Activated T-helper 17 cell treated with anti-CD3 and anti-CD28 coated beads, Interleukin-2, amount 50 U/mL, for 72 hours (primary cell): Measurements from ENCODE around the gene SNX22. TPM values are rescaled to one million over a fixed set of nuclear protein-coding genes. Genes with fewer than 3 reads are reported as not detected.
"Not testable (repeated sequence)": the region's sequence is repeated elsewhere in the genome, so short reads cannot be mapped to it uniquely, and the experiment has no call there.

Experiments
- ATAC-seq: fragments of 150-1000 bp; cut with Tn5 transposase; replicated peaks from 2 replicates; pipeline ENCODE4 v1.10.0; 2021; ENCODE audit warnings: mild to moderate bottlenecking, moderate library complexity
- H3K27ac Mint-ChIP-seq: one replicate; pipeline ENCODE4 v1.8.0; 2022; ENCODE audit warnings: mixed read lengths
- H3K27me3 Mint-ChIP-seq: one replicate; pipeline ENCODE4 v1.8.0; 2022; ENCODE audit warnings: mixed read lengths
- H3K36me3 Mint-ChIP-seq: one replicate; pipeline ENCODE4 v1.8.0; 2022; ENCODE audit warnings: low read depth, mild to moderate bottlenecking, mixed read lengths
- H3K4me1 Mint-ChIP-seq: one replicate; pipeline ENCODE4 v1.8.0; 2022; ENCODE audit warnings: mixed read lengths
- H3K4me3 Mint-ChIP-seq: one replicate; pipeline ENCODE4 v1.8.0; 2022; ENCODE audit warnings: mild to moderate bottlenecking, mixed read lengths
- H3K9me3 Mint-ChIP-seq: one replicate; pipeline ENCODE4 v1.8.0; 2022; ENCODE audit warnings: mixed read lengths
- total RNA-seq, 2 donors: library from RNA; stranded (reverse); gene quantifications; one replicate each; pipeline ENCODE4 v1.2.3, GENCODE V29; 2022

SNX22 gene
- under 1 TPM; 0.26 to 0.77 TPM for total RNA-seq

DNA sequence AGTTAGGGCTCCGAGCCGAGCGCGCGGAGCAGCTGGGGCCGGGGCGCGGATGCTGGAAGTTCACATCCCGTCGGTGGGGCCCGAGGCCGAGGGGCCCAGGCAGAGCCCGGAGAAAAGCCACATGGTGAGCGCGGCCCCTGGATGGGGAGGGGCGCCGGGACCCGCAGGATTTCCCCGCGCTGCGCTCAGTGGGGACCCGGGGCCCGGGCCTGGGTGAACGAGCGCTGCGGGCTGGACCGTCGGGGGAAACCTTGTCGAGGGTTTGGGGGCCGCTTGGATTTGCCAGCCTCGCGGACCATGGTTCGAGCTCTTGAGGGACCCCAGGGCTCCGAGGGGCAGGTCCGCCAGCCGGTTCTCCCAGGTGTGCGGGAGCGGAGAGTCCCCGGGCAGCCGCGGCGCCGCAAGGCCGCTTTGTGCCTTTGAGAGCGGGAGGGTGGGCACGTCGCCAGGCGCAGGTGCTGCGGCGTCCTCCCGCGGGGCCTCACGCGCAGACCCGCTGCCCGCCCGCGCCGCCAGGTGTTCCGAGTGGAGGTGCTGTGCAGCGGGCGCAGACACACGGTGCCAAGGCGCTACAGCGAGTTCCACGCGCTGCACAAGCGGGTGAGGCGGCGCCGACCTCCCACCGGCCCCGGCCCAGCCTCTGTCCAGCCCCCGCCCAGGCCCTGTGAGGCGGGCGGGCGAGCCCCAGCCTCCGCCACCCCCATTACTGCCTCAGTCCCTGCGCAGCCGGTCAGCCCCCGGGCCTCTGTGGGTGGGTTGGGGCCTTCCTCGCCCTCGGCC lies at the start of gene SNX22:
SNX22 (plus strand) TSS at position 5 of the 780 bp plus-strand sequence; CDS start at position 50, 45 bp downstream.
- Mint-ChIP-seq H3K4me3 (peak within 1 kb of the TSS; percentile 84), H3K27me3 (peaks cover 8% of the 10 kb centered on the region), H3K9me3 (no peaks in the 10 kb centered on the region), H3K27ac (no peak within 1 kb of the TSS), H3K36me3 (peaks cover 34% of the 10 kb centered on the region), H3K4me1 (peaks cover 13% of the 10 kb centered on the region)
- no peak for ATAC-seq

DNA sequence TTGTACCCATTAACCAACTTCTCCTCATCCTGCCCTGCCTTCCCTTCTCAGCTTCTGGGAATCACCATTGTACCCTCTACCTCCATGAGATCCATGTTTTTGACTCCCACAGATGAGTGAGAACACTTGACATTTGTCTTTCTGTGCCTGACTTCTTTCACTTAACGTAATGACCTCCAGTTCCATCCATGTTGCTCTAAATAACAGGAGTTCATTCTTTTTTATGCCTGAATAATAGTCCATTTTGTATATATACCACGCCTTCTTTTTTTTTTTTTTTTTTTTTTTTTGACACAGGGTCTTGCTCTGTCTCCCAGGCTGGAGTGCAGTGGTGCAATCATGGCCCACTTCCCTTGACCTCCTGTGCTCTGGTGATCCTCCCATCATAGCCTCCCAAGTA lies 49.0 kb upstream of the SNX22 start:
- Mint-ChIP-seq H3K4me1 (peaks cover 18% of the 10 kb centered on the region), H3K27me3 (no peaks in the 10 kb centered on the region)
- no peak for ATAC-seq

DNA sequence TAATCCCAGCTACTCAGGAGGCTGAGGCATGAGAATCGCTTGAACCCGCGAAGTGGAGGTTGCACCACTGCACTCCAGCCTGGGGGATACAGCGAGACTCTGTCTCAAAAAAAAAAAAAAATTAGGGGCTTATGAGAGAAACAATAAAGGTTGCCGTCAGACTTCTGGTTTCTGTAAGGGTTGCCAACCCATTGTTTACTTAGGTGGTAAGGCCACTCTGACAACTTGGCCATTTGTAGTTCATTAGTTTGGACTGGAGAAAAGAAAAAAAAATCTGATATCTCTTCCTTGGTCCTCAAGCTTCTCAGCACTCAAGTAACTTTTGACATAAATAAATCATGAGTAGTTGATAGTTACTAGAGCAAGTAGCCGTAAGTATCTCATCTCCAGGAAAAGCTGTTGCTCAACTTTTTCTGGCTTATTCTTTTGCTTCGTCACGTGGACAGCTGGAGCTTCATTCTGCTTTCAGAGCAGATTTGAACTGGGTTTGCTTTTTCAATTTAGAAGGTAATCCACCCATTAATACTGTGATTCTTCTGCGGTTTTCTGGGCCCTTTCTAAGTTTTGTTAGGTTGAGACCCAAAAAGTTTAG lies 46.3 kb upstream of the SNX22 start:
- ATAC-seq = no peak
- Mint-ChIP-seq H3K9me3 (no peaks in the 10 kb centered on the region), H3K27ac (no peak overlapping the region), H3K4me3 (no peak overlapping the region), H3K27me3 (no peaks in the 10 kb centered on the region), H3K4me1 (peaks cover 9% of the 10 kb centered on the region), H3K36me3 (peaks cover 9% of the 10 kb centered on the region)

More for the DNA sequence above, 49.0 kb upstream of the SNX22 start:
- Mint-ChIP-seq H3K36me3 (peaks cover 22% of the 10 kb centered on the region), H3K27ac (no peak overlapping the region), H3K9me3 (no peaks in the 10 kb centered on the region), H3K4me3 (no peak overlapping the region)

DNA sequence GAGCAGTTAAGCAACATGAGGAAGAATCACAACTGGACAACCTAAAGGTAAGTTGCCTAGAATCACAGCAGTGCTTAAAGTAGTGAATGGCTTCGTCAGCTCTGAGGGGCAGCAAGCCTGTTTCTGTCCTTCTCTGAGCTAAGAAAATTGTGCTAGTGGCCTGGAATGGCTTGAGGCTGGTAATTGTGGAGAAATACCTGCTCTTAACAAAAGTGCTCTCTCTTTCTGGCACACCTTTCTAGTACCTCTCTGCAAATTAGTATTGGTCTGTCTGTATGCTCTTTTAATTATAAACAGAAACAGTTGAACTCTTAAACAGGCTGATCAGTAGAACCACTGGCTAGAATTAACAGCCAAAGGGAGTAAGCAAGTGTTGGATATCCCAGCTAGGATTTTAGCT lies 44.2 kb upstream of the SNX22 start:
- Mint-ChIP-seq H3K9me3 (no peaks in the 10 kb centered on the region), H3K36me3 (peaks cover 14% of the 10 kb centered on the region), H3K4me1 (peaks cover 24% of the 10 kb centered on the region), H3K27ac (peak overlapping the region; percentile 54), H3K27me3 (no peaks in the 10 kb centered on the region), H3K4me3 (no peak overlapping the region)
- ATAC-seq = no peak

DNA sequence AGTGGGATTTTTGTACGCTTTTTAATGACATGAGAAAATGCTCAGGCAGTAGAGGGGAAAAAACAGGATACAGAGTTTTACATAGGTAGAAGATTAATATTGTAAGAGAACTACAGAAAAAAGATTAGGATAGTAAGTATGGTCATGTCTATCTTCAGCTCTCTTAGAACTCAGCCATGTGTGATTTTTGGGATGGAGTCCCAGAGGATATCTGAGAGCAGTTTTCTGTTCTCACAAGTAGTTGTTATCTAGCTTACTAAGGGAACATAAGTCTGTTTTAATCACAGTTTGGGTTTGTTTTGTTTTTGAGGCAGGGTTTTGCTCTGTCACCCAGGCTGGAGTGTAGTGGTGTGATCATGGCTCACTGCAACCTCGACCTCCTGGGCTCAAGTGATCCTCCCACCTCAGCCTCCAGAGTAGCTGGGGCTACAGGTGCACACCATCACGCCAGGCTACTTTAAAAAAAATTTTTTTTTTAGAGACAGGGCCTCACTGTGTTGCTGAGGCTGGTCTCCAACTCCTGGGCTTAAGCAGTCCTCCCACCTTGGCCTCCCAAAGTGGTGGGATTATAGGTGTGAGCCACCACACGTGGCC lies 41.3 kb upstream of the SNX22 start:
- peaks cover 36% of the 10 kb centered on the region for H3K36me3 Mint-ChIP-seq
- H3K9me3 Mint-ChIP-seq, ATAC-seq, H3K27me3 Mint-ChIP-seq, H3K4me3 Mint-ChIP-seq: not testable (repeated sequence)
- peak overlapping the region; percentile 49 for H3K27ac Mint-ChIP-seq
- peaks cover 27% of the 10 kb centered on the region for H3K4me1 Mint-ChIP-seq

DNA sequence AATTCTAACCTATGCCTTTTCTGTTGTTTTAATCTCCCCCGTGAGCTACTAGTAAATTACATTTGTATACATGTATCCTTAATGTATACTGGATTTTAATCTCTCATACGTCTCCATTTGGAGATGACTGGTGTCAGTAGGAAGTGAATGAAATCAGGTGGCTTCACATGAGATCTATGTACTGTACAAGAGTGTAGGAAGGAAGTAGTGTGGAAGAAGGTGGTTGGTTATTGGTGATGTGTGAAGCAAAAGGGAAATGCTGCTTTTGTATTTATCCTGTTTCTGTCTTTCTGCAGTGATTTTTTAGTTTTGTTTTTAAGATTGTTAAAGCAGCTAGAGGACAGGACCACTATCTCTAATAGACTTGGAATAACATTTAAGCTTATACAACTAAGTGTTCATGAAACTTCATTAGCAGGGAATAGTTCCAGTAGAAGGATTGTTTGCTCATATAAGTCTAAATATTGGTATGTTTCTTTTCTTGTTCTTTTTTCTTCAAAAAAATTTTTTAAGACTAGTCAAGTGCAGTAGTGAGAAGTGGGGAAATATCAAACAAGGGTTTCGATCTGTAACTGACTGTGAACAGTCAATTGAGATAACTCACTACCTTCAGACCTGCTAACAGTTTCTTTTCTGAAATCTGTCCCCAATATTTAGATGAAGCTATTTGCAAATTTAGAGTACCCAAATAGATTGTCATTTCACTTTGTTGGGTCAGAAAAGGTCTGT lies 40.4 kb upstream of the SNX22 start:
- ATAC-seq = no peak
- Mint-ChIP-seq H3K9me3 (no peaks in the 10 kb centered on the region), H3K27ac (peak overlapping the region; percentile 49)

DNA sequence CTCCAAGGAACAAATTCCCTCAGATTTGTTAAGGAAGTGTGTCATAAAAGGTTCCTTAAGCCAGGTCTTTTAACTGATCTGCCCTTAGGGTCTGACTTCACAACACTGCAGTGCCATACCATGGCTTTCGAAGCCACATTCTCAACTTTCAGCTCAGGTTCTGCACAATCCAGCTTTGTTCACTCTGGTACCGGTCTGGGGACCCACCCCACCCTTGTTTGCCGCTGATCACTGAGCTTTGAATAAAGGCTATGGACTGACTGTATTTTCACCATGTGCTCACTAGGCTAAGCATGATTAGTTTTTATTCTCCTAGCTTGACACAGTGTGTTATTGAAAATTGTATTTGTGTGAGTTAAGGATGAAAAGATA lies 39.9 kb upstream of the SNX22 start:
- Mint-ChIP-seq H3K27ac (peak overlapping the region; percentile 56), H3K4me1 (peaks cover 27% of the 10 kb centered on the region), H3K27me3 (no peaks in the 10 kb centered on the region), H3K36me3 (peaks cover 51% of the 10 kb centered on the region), H3K4me3 (no peak overlapping the region), H3K9me3 (no peaks in the 10 kb centered on the region)
- ATAC-seq = no peak

More for the DNA sequence above, 40.4 kb upstream of the SNX22 start:
- Mint-ChIP-seq H3K4me1 (peaks cover 27% of the 10 kb centered on the region), H3K27me3 (no peaks in the 10 kb centered on the region), H3K4me3 (no peak overlapping the region), H3K36me3 (peaks cover 46% of the 10 kb centered on the region)

DNA sequence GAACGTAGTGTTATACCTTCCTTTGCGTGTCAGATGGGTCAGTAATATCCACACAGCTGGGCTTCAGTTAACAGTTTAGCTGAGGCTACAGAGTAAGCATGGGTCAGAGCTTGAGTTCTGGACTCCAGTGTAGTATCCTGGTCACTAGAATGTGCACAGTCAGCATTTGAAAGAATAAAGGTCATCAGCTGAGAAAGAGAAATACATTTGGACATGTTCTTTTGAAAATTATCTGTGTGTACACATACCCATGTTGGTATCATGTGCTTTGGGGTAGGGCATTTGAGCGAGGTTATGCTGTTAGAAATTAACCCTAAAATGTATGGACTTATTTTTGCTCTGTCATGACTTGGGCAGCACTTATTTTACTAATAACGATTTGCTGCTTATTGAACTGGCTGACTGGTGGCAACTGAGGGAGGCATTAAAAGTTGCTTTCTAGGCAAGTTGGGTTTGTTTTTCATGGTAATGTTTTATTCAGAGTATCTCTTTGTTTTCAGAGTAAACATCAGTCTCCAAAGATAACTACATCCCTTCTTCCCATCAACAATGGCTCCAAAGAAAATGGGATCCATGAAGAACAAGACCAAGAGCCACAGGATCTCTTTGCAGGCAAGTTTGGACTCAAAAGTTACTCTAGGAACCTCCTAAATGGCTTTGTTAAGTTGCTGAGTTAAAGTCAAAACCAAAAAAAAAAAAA lies 39.3 kb upstream of the SNX22 start:
- Mint-ChIP-seq H3K4me1 (peaks cover 23% of the 10 kb centered on the region), H3K4me3 (peak overlapping the region; percentile 25), H3K36me3 (peaks cover 57% of the 10 kb centered on the region), H3K9me3 (no peaks in the 10 kb centered on the region), H3K27me3 (no peaks in the 10 kb centered on the region), H3K27ac (peak overlapping the region; percentile 56)
- ATAC-seq = no peak

DNA sequence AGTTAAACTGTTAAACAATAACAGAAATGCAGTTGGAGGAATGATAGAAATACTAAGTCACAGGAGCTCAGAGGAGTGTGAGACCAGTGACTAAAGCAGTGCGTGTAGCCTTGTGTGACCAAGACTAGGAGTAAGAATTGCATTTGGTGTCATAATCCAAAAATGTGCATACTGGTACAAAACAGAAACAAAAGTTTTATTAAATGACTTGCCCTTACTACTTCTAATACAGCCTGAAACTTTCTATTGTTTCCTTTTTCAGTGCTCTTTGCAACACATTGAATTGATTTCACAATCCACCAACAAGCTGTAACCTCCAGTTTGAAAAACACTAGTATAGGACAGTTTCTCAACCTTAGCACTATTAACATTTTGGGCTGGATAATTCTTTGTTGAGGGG lies 38.6 kb upstream of the SNX22 start:
- Mint-ChIP-seq H3K4me1 (peaks cover 23% of the 10 kb centered on the region), H3K27ac (peak overlapping the region; percentile 56), H3K36me3 (peaks cover 63% of the 10 kb centered on the region), H3K27me3 (no peaks in the 10 kb centered on the region), H3K4me3 (peak overlapping the region; percentile 25), H3K9me3 (no peaks in the 10 kb centered on the region)
- ATAC-seq = peak; percentile 72

DNA sequence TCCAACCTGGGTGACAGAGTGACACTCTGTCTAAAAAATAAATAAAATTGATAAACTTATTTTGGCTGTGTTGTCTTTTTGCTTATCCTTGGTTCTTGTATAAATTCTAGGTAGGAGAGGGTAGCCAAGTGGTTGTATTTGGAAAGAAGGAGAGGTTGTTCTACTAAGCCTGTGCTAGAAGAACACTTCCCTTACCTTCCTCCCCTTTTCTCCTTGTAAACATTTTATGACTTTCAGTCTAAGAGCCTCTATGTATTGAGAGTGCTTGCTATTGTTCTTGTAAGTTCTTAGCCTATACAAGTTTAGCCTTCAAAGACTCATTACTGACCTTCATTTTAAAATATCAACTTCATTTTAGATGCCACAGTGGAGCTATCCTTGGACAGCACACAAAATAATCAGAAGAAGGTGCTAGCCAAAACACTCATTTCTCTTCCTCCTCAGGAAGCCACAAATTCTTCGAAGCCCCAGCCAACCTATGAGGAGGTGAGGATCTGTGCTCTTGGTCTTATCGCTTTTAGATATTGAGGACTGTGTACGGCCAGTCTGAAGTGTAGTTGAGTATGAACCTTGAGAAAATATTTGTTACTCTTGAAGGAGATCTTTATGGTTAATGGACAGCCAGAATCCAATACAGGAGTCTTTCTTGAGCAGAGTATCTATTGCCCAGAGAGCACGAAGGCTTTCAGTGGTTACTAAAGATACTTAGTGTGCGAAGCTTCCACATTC lies 33.6 kb upstream of the SNX22 start:
- Mint-ChIP-seq H3K27ac (peak overlapping the region; percentile 52), H3K9me3 (no peaks in the 10 kb centered on the region)

DNA sequence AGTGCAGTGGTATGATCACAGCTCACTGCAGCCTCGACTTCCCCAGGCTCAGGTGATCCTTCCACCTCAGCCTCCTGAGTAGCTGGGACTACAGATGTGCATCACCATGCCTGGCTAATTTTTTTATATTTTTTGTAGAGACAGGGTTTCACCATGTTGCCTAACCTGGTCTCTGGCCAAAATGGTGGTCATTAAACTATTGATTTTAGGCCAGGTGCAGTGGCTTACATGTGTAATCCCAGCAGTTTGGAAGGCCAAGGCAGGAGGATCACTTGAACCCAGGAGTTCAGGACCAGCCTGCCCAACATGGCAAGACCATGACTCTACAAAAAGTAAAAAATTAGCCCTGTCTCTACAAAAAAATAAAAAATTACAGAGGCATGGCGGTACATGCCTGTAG lies 31.2 kb upstream of the SNX22 start:
- not testable (repeated sequence) for H3K4me3 Mint-ChIP-seq, H3K9me3 Mint-ChIP-seq, H3K27me3 Mint-ChIP-seq, H3K4me1 Mint-ChIP-seq, ATAC-seq, H3K27ac Mint-ChIP-seq
- H3K36me3 Mint-ChIP-seq = peaks cover 100% of the 10 kb centered on the region

More for the DNA sequence above, 33.6 kb upstream of the SNX22 start:
- H3K27me3 Mint-ChIP-seq = no peaks in the 10 kb centered on the region
- H3K4me1 Mint-ChIP-seq = peaks cover under 1% of the 10 kb centered on the region
- peaks cover 100% of the 10 kb centered on the region for H3K36me3 Mint-ChIP-seq
- no peak overlapping the region for H3K4me3 Mint-ChIP-seq
- no peak for ATAC-seq

DNA sequence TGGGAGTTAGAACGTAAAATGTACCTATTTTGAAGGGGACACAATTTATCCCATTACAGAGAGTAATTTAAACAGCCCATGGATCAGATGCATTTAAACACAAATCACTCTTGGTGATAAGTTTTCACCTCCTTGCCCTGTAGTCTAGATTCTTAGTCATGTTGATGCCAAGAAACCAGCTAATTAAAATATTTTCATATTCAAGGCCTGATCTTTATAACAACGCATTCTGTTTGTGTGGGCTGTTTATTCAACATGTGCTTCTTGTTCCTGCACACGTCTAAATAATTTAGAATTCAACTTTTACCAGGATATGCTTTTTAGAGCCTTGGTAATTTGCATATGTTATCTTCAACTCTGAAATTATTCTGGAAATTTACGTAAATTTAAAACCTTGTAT lies 29.9 kb upstream of the SNX22 start:
- no peaks in the 10 kb centered on the region for H3K9me3 Mint-ChIP-seq
- H3K27me3 Mint-ChIP-seq = no peaks in the 10 kb centered on the region
- ATAC-seq = no peak
- no peak overlapping the region for H3K27ac Mint-ChIP-seq
- H3K36me3 Mint-ChIP-seq = peaks cover 100% of the 10 kb centered on the region
- H3K4me3 Mint-ChIP-seq = no peak overlapping the region
- H3K4me1 Mint-ChIP-seq = no peaks in the 10 kb centered on the region

DNA sequence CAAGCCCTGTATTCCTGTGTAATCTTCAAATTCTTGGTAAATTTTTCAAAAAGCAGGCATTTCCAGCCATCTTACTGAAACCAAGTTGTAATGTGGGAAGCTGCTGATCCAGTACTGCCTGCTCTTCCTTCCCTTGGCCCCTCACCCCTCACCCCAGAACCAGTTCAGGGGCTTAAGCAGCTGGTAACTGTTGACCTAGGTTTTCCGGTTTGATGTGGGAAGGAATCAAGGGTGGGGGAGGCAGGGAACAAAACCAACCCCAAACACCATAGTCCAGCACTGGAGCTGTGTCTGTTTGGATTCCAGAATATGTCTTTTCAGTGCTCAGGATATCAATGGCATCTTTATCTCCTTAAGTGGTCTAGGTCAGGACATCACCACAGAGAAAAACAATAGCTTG lies 29.1 kb upstream of the SNX22 start:
- H3K27ac Mint-ChIP-seq = no peak overlapping the region
- H3K4me1 Mint-ChIP-seq = no peaks in the 10 kb centered on the region
- no peaks in the 10 kb centered on the region for H3K9me3 Mint-ChIP-seq
- H3K4me3 Mint-ChIP-seq = no peak overlapping the region
- H3K36me3 Mint-ChIP-seq = peaks cover 100% of the 10 kb centered on the region
- ATAC-seq = no peak
- no peaks in the 10 kb centered on the region for H3K27me3 Mint-ChIP-seq
